ENCODE data around the gene VPS45. TPM values are rescaled to one million over a fixed set of nuclear protein-coding genes. Genes with fewer than 3 reads are reported as not detected.

The VPS45 gene
- polyA plus RNA-seq, 1 of the 3 experiments (the other 2 are of a cell fraction) = 31.5 TPM

DNA sequence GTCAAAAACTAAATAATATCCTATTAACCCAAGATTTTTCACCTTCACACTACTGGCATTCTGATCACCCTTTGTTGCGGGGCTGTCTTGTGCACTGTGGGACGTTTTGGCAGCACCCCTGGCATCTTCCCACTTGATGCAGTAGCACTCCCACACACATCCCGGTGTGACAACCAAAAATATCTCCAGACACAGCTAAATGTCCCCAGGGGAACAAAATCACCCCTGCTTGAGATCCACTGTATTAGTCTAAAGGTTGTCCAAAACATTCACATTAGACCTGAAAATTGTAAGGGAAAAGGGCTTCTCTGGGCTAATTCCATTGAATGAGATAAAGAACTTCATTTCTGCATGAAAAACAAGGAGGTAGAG lies 120.0 kb downstream of the VPS45 start:
- H3K36me3 ChIP-seq (replicated peaks in 1 of 2; ENCODE audit: control insufficient read depth in 1 of 2, insufficient read depth in 2 of 2, low read length in 1 of 2) = no peaks in the 10 kb centered on the region
- H3K27ac ChIP-seq (ENCODE audit: low read depth in 2 of 2, low read length in 1 of 2) = no peak overlapping the region
- no peak overlapping the region for H3K4me2 ChIP-seq
- peaks cover under 1 to 2% of the 10 kb centered on the region in 2 experiments; a peak in 1 of 4 replicates for H3K4me1 ChIP-seq (ENCODE audit: control insufficient read depth in 1 of 2, insufficient read depth in 2 of 2, low read depth in 1 of 2, low read length in 1 of 2)
- peaks cover 10% of the 10 kb centered on the region for H3F3A ChIP-seq (replicated peaks; ENCODE audit: insufficient read depth)
- H3K9me3 ChIP-seq = no peaks in the 10 kb centered on the region
- ChIA-PET POLR2A (interaction anchor here (0.7 to 2.0 kb wide), 2 partner anchors 26 to 300 kb away, joined by 4 to 12 read pairs; a partner anchor contains a TSS), CTCF (interaction anchor here (0.7 to 3.0 kb wide), 46 partner anchors 8 to 340 kb away, joined by 3 to 63 read pairs (median 6); partner anchors contain the start of genes ANP32E, BOLA1, PLEKHO1 and VPS45)
- 11% methylated on average over 3 of the region's 3 CpGs for WGBS (ENCODE audit: low lambda C conversion rate)
- H3K4me3 ChIP-seq (ENCODE audit: low read depth in 2 of 2, low read length in 1 of 2) = no peak overlapping the region
- peak overlapping the region; percentile 60; the same call in 1 of the 2 replicates for H2AFZ ChIP-seq (ENCODE audit: low read depth)
- H3K9ac ChIP-seq = no peak overlapping the region
- peak; percentile 19 for DNase-seq
- H3K79me2 ChIP-seq (ENCODE audit: insufficient read depth) = no peaks in the 10 kb centered on the region
- H3K27me3 ChIP-seq (ENCODE audit: insufficient read depth) = no peaks in the 10 kb centered on the region
- H4K20me1 ChIP-seq (ENCODE audit: insufficient read depth) = no peaks in the 10 kb centered on the region
- TF ChIP-seq CTCF (IDR thresholded peaks at IDR 0.05) (0 out of 2 replicates have a peak, but pooled peaks have one; percentile 11), IRF3 (IDR thresholded peaks at IDR 0.05; ENCODE audit: low read depth, low read length) (no peak)
- H3K9me2 ChIP-seq = no peaks in the 10 kb centered on the region

DNA sequence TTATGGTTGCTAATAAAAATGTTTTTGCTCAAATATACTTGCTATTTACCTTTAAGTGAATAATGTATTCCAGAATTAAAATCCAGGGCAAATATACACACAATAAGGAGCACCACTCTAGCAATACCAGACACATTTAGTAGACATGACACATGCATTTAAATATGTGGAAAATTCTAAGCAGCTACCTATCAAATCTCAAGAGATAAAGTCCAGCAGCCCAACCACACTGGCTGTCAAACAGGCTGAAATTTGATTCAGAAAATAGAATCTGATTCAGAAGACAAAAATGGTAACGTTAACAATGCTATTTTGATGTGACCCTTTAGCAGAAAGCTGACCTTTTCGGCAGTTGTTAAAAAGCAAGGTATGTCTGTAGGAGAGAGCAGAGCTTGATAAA lies 124.4 kb downstream of the VPS45 start:
- ChIA-PET CTCF (interaction anchor here (0.7 to 1.0 kb wide), 2 partner anchors 22 to 230 kb away, joined by 3 read pairs; no protein-coding TSS in a partner anchor), POLR2A (no interaction called here)
- Histone ChIP-seq H3F3A (replicated peaks; ENCODE audit: insufficient read depth) (peaks cover 14% of the 10 kb centered on the region), H3K27ac (ENCODE audit: low read depth in 2 of 2, low read length in 1 of 2) (peak overlapping the region; percentile 43 to 73; a peak in 3 of 4 replicates), H3K4me2 (no peak overlapping the region), H2AFZ (ENCODE audit: low read depth) (no peak overlapping the region), H3K79me2 (ENCODE audit: insufficient read depth) (no peaks in the 10 kb centered on the region), H3K4me1 (ENCODE audit: control insufficient read depth in 1 of 2, insufficient read depth in 2 of 2, low read depth in 1 of 2, low read length in 1 of 2) (peaks cover 2 to 4% of the 10 kb centered on the region in 2 experiments; a peak in 1 of 4 replicates), H3K4me3 (ENCODE audit: low read depth in 2 of 2, low read length in 1 of 2) (no peak overlapping the region), H4K20me1 (ENCODE audit: insufficient read depth) (no peaks in the 10 kb centered on the region), H3K36me3 (replicated peaks in 1 of 2; ENCODE audit: control insufficient read depth in 1 of 2, insufficient read depth in 2 of 2, low read length in 1 of 2) (no peaks in the 10 kb centered on the region), H3K9ac (no peak overlapping the region), H3K9me3 (no peaks in the 10 kb centered on the region), H3K27me3 (ENCODE audit: insufficient read depth) (no peaks in the 10 kb centered on the region), H3K9me2 (no peaks in the 10 kb centered on the region)
- DNase-seq = no peak
- WGBS (ENCODE audit: low lambda C conversion rate) = 15% methylated on average over 2 of the region's 2 CpGs
- TF ChIP-seq RCOR1 (IDR thresholded peaks at IDR 0.05; ENCODE audit: low read length) = no peak
- TF ChIP-seq FOXM1 (IDR thresholded peaks at IDR 0.05; ENCODE audit: low read depth) = peak; percentile 47; the same call in 1 of the 2 replicates
- no peak for TF ChIP-seq ELF1 (IDR thresholded peaks at IDR 0.05)
- TF ChIP-seq IRF3 (IDR thresholded peaks at IDR 0.05; ENCODE audit: low read depth, low read length) = no peak
- TF ChIP-seq NFIC (IDR thresholded peaks at IDR 0.05; ENCODE audit: borderline replicate concordance) = peak; percentile 48; the same call in 1 of the 2 replicates
- TF ChIP-seq ZBTB33 (IDR thresholded peaks at IDR 0.05; ENCODE audit: borderline replicate concordance, low read depth) = no peak
- no peak for TF ChIP-seq USF2 (IDR thresholded peaks at IDR 0.05; ENCODE audit: borderline replicate concordance, low read depth, low read length)
- peak; percentile 93 for TF ChIP-seq JUND (IDR thresholded peaks at IDR 0.05)
- TF ChIP-seq POLR2AphosphoS5 (IDR thresholded peaks at IDR 0.05; ENCODE audit: low read depth, low read length) = peak; percentile 69; the same call in 1 of the 2 replicates
- TF ChIP-seq CHD2 (IDR thresholded peaks at IDR 0.05; ENCODE audit: low read length, partially characterized antibody) = no peak
- TF ChIP-seq TCF12 (IDR thresholded peaks at IDR 0.05) = peak; percentile 96
- TF ChIP-seq MEF2A (IDR thresholded peaks at IDR 0.05; ENCODE audit: borderline replicate concordance, low read depth) = peak; percentile 99
- TF ChIP-seq RAD21 (IDR thresholded peaks at IDR 0.05; ENCODE audit: low read length) = no peak
- TF ChIP-seq, protein P1, sequence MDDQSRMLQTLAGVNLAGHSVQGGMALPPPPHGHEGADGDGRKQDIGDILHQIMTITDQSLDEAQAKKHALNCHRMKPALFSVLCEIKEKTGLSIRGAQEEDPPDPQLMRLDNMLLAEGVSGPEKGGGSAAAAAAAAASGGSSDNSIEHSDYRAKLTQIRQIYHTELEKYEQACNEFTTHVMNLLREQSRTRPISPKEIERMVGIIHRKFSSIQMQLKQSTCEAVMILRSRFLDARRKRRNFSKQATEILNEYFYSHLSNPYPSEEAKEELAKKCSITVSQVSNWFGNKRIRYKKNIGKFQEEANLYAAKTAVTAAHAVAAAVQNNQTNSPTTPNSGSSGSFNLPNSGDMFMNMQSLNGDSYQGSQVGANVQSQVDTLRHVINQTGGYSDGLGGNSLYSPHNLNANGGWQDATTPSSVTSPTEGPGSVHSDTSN (IDR thresholded peaks at IDR 0.05) = peak; percentile 89
- TF ChIP-seq NRF1 (IDR thresholded peaks at IDR 0.05; ENCODE audit: low read depth, low read length) = no peak
- TF ChIP-seq RFX5 (IDR thresholded peaks at IDR 0.05; ENCODE audit: low read length) = no peak
- TF ChIP-seq, protein P2, sequence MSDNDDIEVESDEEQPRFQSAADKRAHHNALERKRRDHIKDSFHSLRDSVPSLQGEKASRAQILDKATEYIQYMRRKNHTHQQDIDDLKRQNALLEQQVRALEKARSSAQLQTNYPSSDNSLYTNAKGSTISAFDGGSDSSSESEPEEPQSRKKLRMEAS (IDR thresholded peaks at IDR 0.05; ENCODE audit: low read depth) = peak; percentile 57
- peak; percentile 93 for TF ChIP-seq TEAD4 (IDR thresholded peaks at IDR 0.05; ENCODE audit: borderline replicate concordance, insufficient read depth)
